WERI-Rb-1 (cell line): ENCODE results near the gene COX14.

ENCODE experiments used
- DNase-seq: peaks from one replicate; pipeline ENCODE4 v3.0.0-alpha.2; 2020
- H3K27ac ChIP-seq: fragments of 250-450 bp; sonication (Bioruptor Pico); 2 replicates; pipeline ENCODE4 v1.5.1; 2020; ENCODE audit warnings: mild to moderate bottlenecking, moderate library complexity
- H3K27me3 ChIP-seq: fragments of 250-450 bp; sonication (Bioruptor Pico); 2 replicates; pipeline ENCODE4 v1.5.1; 2021; ENCODE audit warnings: mild to moderate bottlenecking, low read depth, moderate library complexity; ENCODE audit not compliant: insufficient read depth, severe bottlenecking
- H3K36me3 ChIP-seq: fragments of 250-450 bp; sonication (Bioruptor Pico); 2 replicates; pipeline ENCODE4 v1.5.1; 2020; ENCODE audit warnings: mild to moderate bottlenecking, moderate library complexity
- H3K4me3 ChIP-seq: 2 replicates; pipeline ENCODE4 v1.5.1; 2011; ENCODE audit warnings: low read depth, mild to moderate bottlenecking, control low read depth, low read length
- H3K9me3 ChIP-seq: fragments of 250-450 bp; sonication (Bioruptor Pico); 2 replicates; pipeline ENCODE4 v1.5.1; 2021; ENCODE audit warnings: mild to moderate bottlenecking, moderate library complexity; ENCODE audit not compliant: severe bottlenecking
- CTCF ChIP-seq: IDR thresholded peaks from 2 replicates; pipeline ENCODE4 v1.5.1; 2011; ENCODE audit warnings: low read depth, mild to moderate bottlenecking, control low read depth, inconsistent platforms, low read length

Gene COX14

GRCh38 chr12:50106907-50107306 is 5.1 kb upstream of the COX14 start:
- no peak for TF ChIP-seq CTCF
- no peak overlapping the region for H3K27ac ChIP-seq
- no peak for DNase-seq
- H3K27me3 ChIP-seq, result no peaks in the 10 kb centered on the region
- no peaks in the 10 kb centered on the region for H3K9me3 ChIP-seq
- peaks cover 4% of the 10 kb centered on the region for H3K36me3 ChIP-seq
- no peak overlapping the region for H3K4me3 ChIP-seq

DNA sequence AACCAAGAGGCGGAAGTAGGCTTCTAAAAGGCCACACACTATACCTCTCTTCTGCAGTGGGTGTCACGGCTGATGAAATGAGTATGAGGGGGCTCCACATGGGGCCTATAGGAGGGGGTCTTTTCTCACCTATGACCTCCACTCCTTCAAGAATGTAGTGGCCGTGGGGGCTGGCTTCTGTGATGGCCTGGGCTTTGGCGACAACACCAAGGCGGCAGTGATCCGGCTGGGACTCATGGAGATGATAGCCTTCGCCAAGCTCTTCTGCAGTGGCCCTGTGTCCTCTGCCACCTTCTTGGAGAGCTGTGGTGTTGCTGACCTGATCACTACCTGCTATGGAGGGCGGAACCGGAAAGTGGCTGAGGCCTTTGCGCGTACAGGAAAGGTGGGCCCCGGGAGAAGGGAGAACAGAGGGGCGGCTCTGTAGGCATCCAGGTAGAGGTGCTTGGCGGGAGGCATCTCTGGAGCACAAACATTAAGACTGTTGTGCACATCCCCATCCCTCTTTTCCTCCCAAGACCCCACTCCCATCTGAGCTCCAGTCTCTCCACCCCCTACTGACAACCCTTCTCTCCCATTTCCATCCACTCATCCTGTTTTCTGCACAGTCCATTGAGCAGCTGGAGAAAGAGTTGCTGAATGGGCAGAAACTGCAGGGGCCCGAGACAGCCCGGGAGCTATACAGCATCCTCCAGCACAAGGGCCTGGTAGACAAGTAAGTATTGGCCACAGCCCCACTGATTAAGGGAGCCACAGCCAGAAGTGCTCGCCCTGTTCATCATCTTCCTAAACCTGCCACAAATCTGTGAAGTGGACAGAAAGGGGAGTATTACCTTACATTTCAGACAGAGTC is 4.4 kb upstream of the COX14 start:
- H3K4me3 ChIP-seq, result no peak overlapping the region
- no peak for TF ChIP-seq CTCF
- no peaks in the 10 kb centered on the region for H3K27me3 ChIP-seq
- no peak for DNase-seq
- no peak overlapping the region for H3K27ac ChIP-seq
- no peaks in the 10 kb centered on the region for H3K9me3 ChIP-seq
- no peaks in the 10 kb centered on the region for H3K36me3 ChIP-seq

- TF ChIP-seq CTCF, result no peak
- DNase-seq, result no peak
- Histone ChIP-seq H3K27ac (no peak overlapping the region), H3K9me3 (no peaks in the 10 kb centered on the region), H3K27me3 (no peaks in the 10 kb centered on the region), H3K36me3 (no peaks in the 10 kb centered on the region), H3K4me3 (no peak overlapping the region)
These were observed 2.7 kb upstream of the COX14 start for GRCh38 chr12:50109319-50109718.

DNA sequence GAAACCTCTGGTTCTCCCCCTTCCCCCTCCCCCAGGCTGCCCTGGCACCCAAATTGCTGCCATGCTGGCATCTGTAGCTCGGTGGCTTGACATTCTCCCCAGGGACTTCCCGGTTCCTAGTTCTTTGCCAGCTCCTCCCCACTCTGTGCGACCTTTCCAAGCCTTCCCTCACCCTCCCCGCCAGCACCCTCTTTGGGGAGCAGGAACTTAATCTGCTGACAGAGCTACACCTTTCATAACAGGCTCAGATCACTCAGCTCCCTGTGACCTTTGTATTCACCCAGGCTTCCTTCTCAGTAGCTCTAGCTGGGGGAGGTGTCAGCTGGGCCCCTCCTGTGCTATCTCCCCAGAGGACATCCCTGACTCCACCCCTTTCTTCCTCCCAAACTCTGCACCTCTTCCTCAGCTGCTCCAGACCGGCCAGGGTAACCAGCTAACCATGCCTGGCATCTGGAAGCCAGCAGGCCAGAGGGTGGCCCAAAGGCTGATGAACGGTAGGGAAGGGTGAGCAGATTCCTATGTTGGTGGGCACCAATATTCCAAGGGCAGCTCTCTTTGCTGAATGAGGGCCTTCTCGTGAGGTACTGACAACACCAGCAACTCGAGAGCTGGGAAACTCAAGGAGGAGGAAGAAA is 1.8 kb upstream of the COX14 start:
- Histone ChIP-seq H3K27me3 (no peaks in the 10 kb centered on the region), H3K9me3 (no peaks in the 10 kb centered on the region), H3K27ac (no peak overlapping the region; the same call in 1 of the 2 replicates), H3K36me3 (no peaks in the 10 kb centered on the region), H3K4me3 (no peak overlapping the region)
- no peak for TF ChIP-seq CTCF
- peak; percentile 19 for DNase-seq

DNA sequence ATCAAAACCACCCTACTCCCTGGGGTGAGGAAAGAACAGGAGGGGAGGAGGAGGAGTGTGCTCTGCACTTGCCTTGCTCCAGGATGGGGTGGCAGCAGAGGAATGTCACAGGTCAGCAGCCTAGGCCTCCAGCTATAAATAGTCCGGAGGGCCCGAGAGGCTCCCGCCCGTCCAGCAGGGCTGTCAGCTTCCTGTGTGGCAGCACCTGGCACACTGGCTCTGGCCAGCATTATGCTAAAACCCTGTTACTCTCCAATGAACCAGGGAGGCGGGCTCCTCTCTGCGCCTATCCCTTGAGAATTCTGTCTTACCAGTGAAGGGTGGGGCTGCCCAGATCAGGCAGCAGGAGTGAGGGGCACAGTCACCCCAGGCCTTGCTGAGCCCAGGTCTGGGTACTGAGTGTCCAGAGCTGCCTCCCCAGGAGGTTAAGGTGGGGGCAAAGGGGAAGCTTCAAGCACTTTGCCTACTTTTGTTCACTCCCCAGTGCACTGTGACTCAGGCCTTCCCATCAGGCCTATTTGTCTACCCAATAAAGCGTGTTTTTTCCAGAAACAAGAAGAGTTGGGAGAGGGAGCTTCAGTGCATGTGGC is 1.2 kb upstream of the COX14 start:
- no peaks in the 10 kb centered on the region for H3K27me3 ChIP-seq
- TF ChIP-seq CTCF, result no peak
- H3K9me3 ChIP-seq, result no peaks in the 10 kb centered on the region
- H3K4me3 ChIP-seq, result no peak overlapping the region
- 0 out of 2 replicates have a peak, but pooled peaks cover 2% of the 10 kb centered on the region for H3K36me3 ChIP-seq
- DNase-seq, result peak; percentile 18
- H3K27ac ChIP-seq, result no peak overlapping the region
